Colonic mucosa (tissue), 4 donors: ENCODE data around the gene RASSF4. TPM values are rescaled to one million over a fixed set of nuclear protein-coding genes. Genes with fewer than 3 reads are reported as not detected.

Source experiments
- DNase-seq: peaks from one replicate; pipeline ENCODE4 v3.0.0-alpha.2; 2020
- H3K27ac ChIP-seq: fragments of 200-600 bp; one replicate; pipeline ENCODE4 v1.8.0; 2021
- H3K27me3 ChIP-seq: fragments of 200-600 bp; one replicate; pipeline ENCODE4 v1.8.0; 2021
- H3K36me3 ChIP-seq: fragments of 200-600 bp; one replicate; pipeline ENCODE4 v1.8.0; 2021
- H3K4me1 ChIP-seq: fragments of 200-600 bp; one replicate; pipeline ENCODE4 v1.8.0; 2021; ENCODE audit warnings: mild to moderate bottlenecking
- H3K4me3 ChIP-seq: fragments of 200-600 bp; one replicate; pipeline ENCODE4 v1.8.0; 2021
- H3K9ac ChIP-seq, 2 donors: one replicate each; pipeline ENCODE4 v1.7.0; 2013; ENCODE audit warnings: control low read depth in 2 of 2, low read depth in 2 of 2, low read length in 2 of 2
- H3K9me3 ChIP-seq: fragments of 200-600 bp; one replicate; pipeline ENCODE4 v1.8.0; 2021
- intact Hi-C: fragments of 100-400 bp; cut with DNase I; formaldehyde crosslinking; loops from one replicate; pipeline ENCODE4 v1.14.1; 2022
- total RNA-seq, 2 donors: library from RNA; stranded (reverse); fragmentation: NEBNext Ultra II Directional in 1 of 2; extraction: Animal tissue kit (Norgen Biotek cat#: 25700) in 1 of 2; gene quantifications; one replicate each; pipeline ENCODE4 v1.2.1, GENCODE V29; 2021
- TF ChIP-seq, protein P1 (sequence below): fragments of 200-600 bp; IDR thresholded peaks from one replicate; pipeline ENCODE4 v1.8.0; 2022; ENCODE audit warnings: antibody characterized with exemption, mild to moderate bottlenecking
- donor health status: healthy.
- donor health status: DM: no; HTN: no; CAD: no.
- donor health status: DM: no; HTN: no; CAD: no.

The RASSF4 gene
- total RNA-seq, 2 donors from 2014 or later = 13.1 to 19.9 TPM

GRCh38 chr10:44985175-44985681 is 25.6 kb downstream of the RASSF4 start:
- Histone ChIP-seq H3K27ac (no peak overlapping the region), H3K4me3 (no peak overlapping the region), H3K9me3 (no peaks in the 10 kb centered on the region), H3K27me3 (no peaks in the 10 kb centered on the region), H3K9ac (no peak overlapping the region), H3K4me1 (peaks cover 12% of the 10 kb centered on the region), H3K36me3 (no peaks in the 10 kb centered on the region)
- TF ChIP-seq, protein P1, sequence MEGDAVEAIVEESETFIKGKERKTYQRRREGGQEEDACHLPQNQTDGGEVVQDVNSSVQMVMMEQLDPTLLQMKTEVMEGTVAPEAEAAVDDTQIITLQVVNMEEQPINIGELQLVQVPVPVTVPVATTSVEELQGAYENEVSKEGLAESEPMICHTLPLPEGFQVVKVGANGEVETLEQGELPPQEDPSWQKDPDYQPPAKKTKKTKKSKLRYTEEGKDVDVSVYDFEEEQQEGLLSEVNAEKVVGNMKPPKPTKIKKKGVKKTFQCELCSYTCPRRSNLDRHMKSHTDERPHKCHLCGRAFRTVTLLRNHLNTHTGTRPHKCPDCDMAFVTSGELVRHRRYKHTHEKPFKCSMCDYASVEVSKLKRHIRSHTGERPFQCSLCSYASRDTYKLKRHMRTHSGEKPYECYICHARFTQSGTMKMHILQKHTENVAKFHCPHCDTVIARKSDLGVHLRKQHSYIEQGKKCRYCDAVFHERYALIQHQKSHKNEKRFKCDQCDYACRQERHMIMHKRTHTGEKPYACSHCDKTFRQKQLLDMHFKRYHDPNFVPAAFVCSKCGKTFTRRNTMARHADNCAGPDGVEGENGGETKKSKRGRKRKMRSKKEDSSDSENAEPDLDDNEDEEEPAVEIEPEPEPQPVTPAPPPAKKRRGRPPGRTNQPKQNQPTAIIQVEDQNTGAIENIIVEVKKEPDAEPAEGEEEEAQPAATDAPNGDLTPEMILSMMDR = no peak
- no peak for DNase-seq
- intact Hi-C loops = no loop called here

- Histone ChIP-seq H3K4me3 (no peak overlapping the region), H3K9ac (no peak overlapping the region), H3K4me1 (peaks cover 8% of the 10 kb centered on the region), H3K27ac (no peak overlapping the region), H3K27me3 (no peaks in the 10 kb centered on the region), H3K36me3 (no peaks in the 10 kb centered on the region), H3K9me3 (no peaks in the 10 kb centered on the region)
- TF ChIP-seq, protein P1 = no peak
- intact Hi-C loops = no loop called here
- no peak for DNase-seq
These were observed 26.6 kb downstream of the RASSF4 start for GRCh38 chr10:44986179-44986578.

- Histone ChIP-seq H3K27ac (no peak overlapping the region), H3K36me3 (no peaks in the 10 kb centered on the region)
These were observed 27.1 kb downstream of the RASSF4 start for GRCh38 chr10:44986670-44987069.

DNA sequence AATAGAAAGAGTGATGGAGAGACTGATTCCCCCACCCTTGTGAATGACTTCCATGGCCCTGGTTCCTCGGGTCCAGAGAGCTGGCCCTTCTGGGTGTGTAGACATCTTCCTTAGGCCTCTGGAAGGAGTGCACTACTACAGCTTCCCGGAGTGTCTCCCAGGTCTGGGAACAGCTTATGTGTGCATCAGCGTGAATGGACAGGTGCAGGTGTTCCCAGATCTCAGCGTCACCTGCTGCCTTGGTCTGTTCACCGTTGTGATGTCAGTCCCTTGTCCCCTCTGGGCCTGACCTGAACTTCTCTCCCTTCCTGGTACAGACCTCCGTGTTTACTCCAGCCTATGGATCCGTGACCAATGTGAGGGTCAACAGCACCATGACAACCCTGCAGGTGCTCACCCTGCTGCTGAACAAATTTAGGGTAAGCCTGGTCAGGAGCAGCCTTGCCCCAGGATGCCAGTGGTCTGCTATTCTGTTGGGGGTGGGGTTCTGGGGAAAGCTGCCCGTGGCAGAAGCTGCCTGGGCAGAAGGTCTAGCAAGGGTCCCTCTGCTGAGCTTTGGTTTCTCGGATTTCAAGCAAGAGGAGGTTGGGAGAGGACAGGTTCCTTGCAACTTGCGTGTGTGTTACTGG is 29.5 kb downstream of the RASSF4 start:
- peak; percentile 15 for DNase-seq
- no peaks in the 10 kb centered on the region for H3K36me3 ChIP-seq
- no peak overlapping the region for H3K27ac ChIP-seq
- TF ChIP-seq, protein P1 = no peak
- no peaks in the 10 kb centered on the region for H3K27me3 ChIP-seq
- H3K9ac ChIP-seq = peak overlapping the region in 1 of 2 donors; percentile 23
- no peaks in the 10 kb centered on the region for H3K4me1 ChIP-seq
- H3K4me3 ChIP-seq = no peak overlapping the region
- no peaks in the 10 kb centered on the region for H3K9me3 ChIP-seq
- intact Hi-C loops = no loop called here

More at GRCh38 chr10:44986670-44987069, 27.1 kb downstream of the RASSF4 start:
- intact Hi-C loops = no loop called here
- Histone ChIP-seq H3K9ac (no peak overlapping the region), H3K27me3 (no peaks in the 10 kb centered on the region), H3K9me3 (no peaks in the 10 kb centered on the region), H3K4me3 (no peak overlapping the region), H3K4me1 (peaks cover 3% of the 10 kb centered on the region)
- DNase-seq = no peak
- TF ChIP-seq, protein P1 = no peak

GRCh38 chr10:44989597-44990301 is 30.1 kb downstream of the RASSF4 start:
- no peaks in the 10 kb centered on the region for H3K36me3 ChIP-seq
- H3K4me1 ChIP-seq = no peaks in the 10 kb centered on the region
- H3K27ac ChIP-seq = no peak overlapping the region
- no peak overlapping the region for H3K4me3 ChIP-seq
- H3K9me3 ChIP-seq = no peaks in the 10 kb centered on the region
- peak; percentile 15 for DNase-seq
- no peaks in the 10 kb centered on the region for H3K27me3 ChIP-seq
- intact Hi-C loops = no loop called here
- H3K9ac ChIP-seq = no peak overlapping the region
- TF ChIP-seq, protein P1 = no peak
